HG02970 (cell line): ENCODE measurements around the gene HDAC6.
"Not testable (repeated sequence)": the region's sequence is repeated elsewhere in the genome, so short reads cannot be mapped to it uniquely, and the experiment has no call there.

Experiments
- ATAC-seq: cut with Tn5 transposase; IDR thresholded peaks from one replicate; pipeline ENCODE4 v1.9.1; 2021; ENCODE audit warnings: mild to moderate bottlenecking, moderate library complexity, moderate number of reproducible peaks; ENCODE audit not compliant: unreplicated experiment, low FRiP score

Gene HDAC6

GRCh38 chrX:48818866-48819265 lies 17.0 kb downstream of the HDAC6 start:
- ATAC-seq: no peak

GRCh38 chrX:48819394-48819793 lies 17.5 kb downstream of the HDAC6 start:
- ATAC-seq: not testable (repeated sequence)

GRCh38 chrX:48823053-48823452 lies 21.2 kb downstream of the HDAC6 start:
- no peak for ATAC-seq

- no peak for ATAC-seq
These were observed 22.2 kb downstream of the HDAC6 start for GRCh38 chrX:48824066-48824465.

- no peak for ATAC-seq
These were observed 24.4 kb downstream of the HDAC6 start, which contains the start of gene ERAS for GRCh38 chrX:48826135-48826875. ERAS (plus strand) TSS chrX:48826513; CDS start chrX:48829124, 2,611 bp downstream.

- ATAC-seq: no peak
These were observed 25.2 kb downstream of the HDAC6 start for GRCh38 chrX:48826876-48827653.

GRCh38 chrX:48827654-48827968 lies 25.7 kb downstream of the HDAC6 start:
- no peak for ATAC-seq

GRCh38 chrX:48829016-48829735 lies 27.3 kb downstream of the HDAC6 start:
- no peak for ATAC-seq

GRCh38 chrX:48831136-48831908 lies 29.5 kb downstream of the HDAC6 start:
- ATAC-seq: no peak

GRCh38 chrX:48831909-48832291 lies 30.0 kb downstream of the HDAC6 start:
- ATAC-seq: no peak

- no peak for ATAC-seq
These were observed 31.8 kb downstream of the HDAC6 start for GRCh38 chrX:48833542-48834138.

- no peak for ATAC-seq
These were observed 32.5 kb downstream of the HDAC6 start for GRCh38 chrX:48834383-48834709.

- no peak for ATAC-seq
These were observed 33.9 kb downstream of the HDAC6 start, which contains the start of gene PCSK1N for GRCh38 chrX:48835524-48836329. PCSK1N (minus strand) TSS chrX:48835610; CDS start chrX:48835532, 78 bp downstream.

- ATAC-seq: no peak
These were observed 37.8 kb downstream of the HDAC6 start for GRCh38 chrX:48839686-48840085.

- no peak for ATAC-seq
These were observed 47.0 kb downstream of the HDAC6 start for GRCh38 chrX:48848847-48849246.

GRCh38 chrX:48852857-48853256 lies 51.0 kb downstream of the HDAC6 start:
- ATAC-seq: no peak

GRCh38 chrX:48853494-48853893 lies 51.6 kb downstream of the HDAC6 start:
- ATAC-seq: not testable (repeated sequence)

- ATAC-seq: not testable (repeated sequence)
These were observed 52.4 kb downstream of the HDAC6 start for GRCh38 chrX:48854121-48854804.

- no peak for ATAC-seq
These were observed 53.0 kb downstream of the HDAC6 start for GRCh38 chrX:48854898-48855297.
